H9 (cell line): ENCODE results near the gene FUZ. TPM values are rescaled to one million over a fixed set of nuclear protein-coding genes. Genes with fewer than 3 reads are reported as not detected.

Experiments
- DNase-seq: peaks from one replicate; pipeline ENCODE4 v3.0.0-alpha.2; 2017
- H2AFZ ChIP-seq: one replicate; pipeline ENCODE4 v1.6.1; 2013; ENCODE audit warnings: mild to moderate bottlenecking, low read length, control low read depth, moderate library complexity
- H2AK5ac ChIP-seq: 2 replicates; pipeline ENCODE4 v1.6.1; 2013; ENCODE audit warnings: low read length, control low read depth, mixed read lengths; ENCODE audit not compliant: insufficient read length
- H2BK120ac ChIP-seq: one replicate; pipeline ENCODE4 v1.6.1; 2013; ENCODE audit warnings: low read depth, mild to moderate bottlenecking, low read length, control low read depth, inconsistent platforms; ENCODE audit not compliant: poor library complexity, severe bottlenecking
- H2BK12ac ChIP-seq: 2 replicates; pipeline ENCODE4 v1.6.1; 2013; ENCODE audit warnings: low read length, control low read depth, mixed read lengths, low read depth; ENCODE audit not compliant: insufficient read length
- H2BK15ac ChIP-seq: 2 replicates; pipeline ENCODE4 v1.6.1; 2013; ENCODE audit warnings: low read depth, low read length, control low read depth
- H2BK20ac ChIP-seq: one replicate; pipeline ENCODE4 v1.6.1; 2013; ENCODE audit warnings: low read depth, mild to moderate bottlenecking, low read length, control low read depth, inconsistent platforms; ENCODE audit not compliant: poor library complexity, severe bottlenecking
- H2BK5ac ChIP-seq: 2 replicates; pipeline ENCODE4 v1.6.1; 2013; ENCODE audit warnings: low read length, control low read depth, mixed read lengths; ENCODE audit not compliant: insufficient read length
- H3K14ac ChIP-seq: 2 replicates; pipeline ENCODE4 v1.6.1; 2013; ENCODE audit warnings: low read length, control low read depth; ENCODE audit not compliant: insufficient read depth
- H3K18ac ChIP-seq: 2 replicates; pipeline ENCODE4 v1.6.1; 2013; ENCODE audit warnings: low read depth, mild to moderate bottlenecking, mixed read lengths, low read length, control low read depth; ENCODE audit not compliant: insufficient read length
- H3K23ac ChIP-seq: 2 replicates; pipeline ENCODE4 v1.6.1; 2013; ENCODE audit warnings: low read length, control low read depth, mixed read lengths, low read depth; ENCODE audit not compliant: insufficient read length
- H3K23me2 ChIP-seq: 2 replicates; pipeline ENCODE4 v1.6.1; 2013; ENCODE audit warnings: low read depth, mild to moderate bottlenecking, mixed read lengths, low read length, control low read depth; ENCODE audit not compliant: insufficient read length, poor library complexity, severe bottlenecking
- H3K27ac ChIP-seq: 2 replicates; pipeline ENCODE4 v1.5.1; 2013; ENCODE audit warnings: low read length, control low read depth, mixed read lengths, low read depth; ENCODE audit not compliant: insufficient read length
- H3K27me3 ChIP-seq: 2 replicates; pipeline ENCODE4 v1.6.1; 2013; ENCODE audit warnings: low read length, control low read depth, inconsistent platforms; ENCODE audit not compliant: insufficient read depth
- H3K4ac ChIP-seq: 2 replicates; pipeline ENCODE4 v1.6.1; 2013; ENCODE audit warnings: low read depth, mild to moderate bottlenecking, control low read depth, inconsistent platforms, low read length, moderate library complexity
- H3K4me1 ChIP-seq: 2 replicates; pipeline ENCODE4 v1.6.1; 2013; ENCODE audit warnings: low read length, control low read depth, inconsistent platforms; ENCODE audit not compliant: insufficient read depth
- H3K4me2 ChIP-seq: 2 replicates; pipeline ENCODE4 v1.6.1; 2013; ENCODE audit warnings: low read length, control low read depth, mixed read lengths; ENCODE audit not compliant: insufficient read length, insufficient read depth
- H3K56ac ChIP-seq: 2 replicates; pipeline ENCODE4 v1.6.1; 2013; ENCODE audit warnings: low read depth, mild to moderate bottlenecking, mixed read lengths, low read length, control low read depth; ENCODE audit not compliant: insufficient read length
- H3K79me1 ChIP-seq: 2 replicates; pipeline ENCODE4 v1.6.1; 2013; ENCODE audit warnings: low read depth, mild to moderate bottlenecking, moderate library complexity, low read length, control low read depth, inconsistent platforms; ENCODE audit not compliant: insufficient read depth, poor library complexity, severe bottlenecking
- H3K79me2 ChIP-seq: 2 replicates; pipeline ENCODE4 v1.6.1; 2013; ENCODE audit warnings: low read length, control low read depth, inconsistent platforms; ENCODE audit not compliant: insufficient read depth
- H3K9ac ChIP-seq: 2 replicates; pipeline ENCODE4 v1.6.1; 2013; ENCODE audit warnings: low read length, control low read depth, mixed read lengths; ENCODE audit not compliant: insufficient read length; ENCODE audit errors: extremely low read depth
- H3K9me3 ChIP-seq: one replicate; pipeline ENCODE4 v1.6.1; 2013; ENCODE audit warnings: low read depth, low read length, inconsistent platforms; ENCODE audit not compliant: control insufficient read depth
- H3T11ph ChIP-seq: one replicate; pipeline ENCODE4 v1.6.1; 2013; ENCODE audit warnings: mild to moderate bottlenecking, low read length, control low read depth, inconsistent platforms
- H4K20me1 ChIP-seq: one replicate; pipeline ENCODE4 v1.6.1; 2013; ENCODE audit not compliant: control insufficient read depth, insufficient read length, insufficient read depth
- H4K5ac ChIP-seq: 2 replicates; pipeline ENCODE4 v1.6.1; 2013; ENCODE audit warnings: low read depth, mild to moderate bottlenecking, mixed read lengths, low read length, control low read depth; ENCODE audit not compliant: insufficient read length
- H4K8ac ChIP-seq: replicated peaks from 2 replicates; pipeline ENCODE4 v1.6.1; 2013; ENCODE audit warnings: low read length, control low read depth, mixed read lengths, low read depth; ENCODE audit not compliant: insufficient read length
- H4K91ac ChIP-seq: 2 replicates; pipeline ENCODE4 v1.6.1; 2013; ENCODE audit warnings: low read depth, mild to moderate bottlenecking, moderate library complexity, mixed read lengths, low read length, control low read depth; ENCODE audit not compliant: insufficient read length
- H3K27ac Mint-ChIP-seq, 3 experiments: 2 replicates in 2 of 3; 3 replicates in 1 of 3; pipeline ENCODE4 v1.8.0; 2020 to 2021; ENCODE audit warnings: mixed read lengths in 3 of 3, mild to moderate bottlenecking in 1 of 3, moderate library complexity in 1 of 3
- H3K27me3 Mint-ChIP-seq: 2 replicates; pipeline ENCODE4 v1.8.0; 2021; ENCODE audit warnings: low read depth, mild to moderate bottlenecking, moderate library complexity, mixed read lengths
- H3K36me3 Mint-ChIP-seq, 3 experiments: 2 replicates in 2 of 3; 3 replicates in 1 of 3; pipeline ENCODE4 v1.8.0; 2020 to 2021; ENCODE audit warnings: low read depth in 3 of 3, mixed read lengths in 3 of 3; ENCODE audit not compliant: insufficient read depth in 1 of 3
- H3K4me1 Mint-ChIP-seq, 2 experiments: 2 replicates each; pipeline ENCODE4 v1.8.0; 2020; ENCODE audit warnings: mixed read lengths in 2 of 2
- H3K4me3 Mint-ChIP-seq, 2 experiments: 2 replicates in 1 of 2; 3 replicates in 1 of 2; pipeline ENCODE4 v1.8.0; 2020 to 2021; ENCODE audit warnings: mild to moderate bottlenecking in 2 of 2, mixed read lengths in 2 of 2, moderate library complexity in 1 of 2
- H3K9me3 Mint-ChIP-seq, 2 experiments: 2 replicates in 1 of 2; 3 replicates in 1 of 2; pipeline ENCODE4 v1.8.0; 2020; ENCODE audit warnings: mild to moderate bottlenecking in 2 of 2, mixed read lengths in 2 of 2, moderate library complexity in 1 of 2
- WGBS: extraction: QIAGEN DNeasy Blood & Tissue Kit; methylation state at CpG from one replicate; pipeline ENCODE4 v1.1.7; 2013; ENCODE audit warnings: missing lambda C conversion rate, low lambda C conversion rate, mixed read lengths; ENCODE audit not compliant: insufficient read length; ENCODE audit errors: extremely low coverage; 5-methylcytosine and 5-hydroxymethylcytosine counted together
- long read RNA-seq: library from polyadenylated mRNA; unstranded; transcript quantifications from one replicate; pipeline ENCODE4 v2.0.0, GENCODE V29; 2020
- total RNA-seq: library from RNA; stranded (reverse); gene quantifications from 2 replicates; pipeline ENCODE4 v1.2.1, GENCODE V29; 2021
- TF ChIP-seq, protein P1 (sequence below): fragments of 200-600 bp; sonication (generic); conservative IDR thresholded peaks from 3 replicates; pipeline ENCODE4 v1.8.0; 2021; ENCODE audit warnings: antibody characterized with exemption, mild to moderate bottlenecking

Gene FUZ, protein sequence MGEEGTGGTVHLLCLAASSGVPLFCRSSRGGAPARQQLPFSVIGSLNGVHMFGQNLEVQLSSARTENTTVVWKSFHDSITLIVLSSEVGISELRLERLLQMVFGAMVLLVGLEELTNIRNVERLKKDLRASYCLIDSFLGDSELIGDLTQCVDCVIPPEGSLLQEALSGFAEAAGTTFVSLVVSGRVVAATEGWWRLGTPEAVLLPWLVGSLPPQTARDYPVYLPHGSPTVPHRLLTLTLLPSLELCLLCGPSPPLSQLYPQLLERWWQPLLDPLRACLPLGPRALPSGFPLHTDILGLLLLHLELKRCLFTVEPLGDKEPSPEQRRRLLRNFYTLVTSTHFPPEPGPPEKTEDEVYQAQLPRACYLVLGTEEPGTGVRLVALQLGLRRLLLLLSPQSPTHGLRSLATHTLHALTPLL
- total RNA-seq, result 25.1 and 29.7 TPM in 2 replicates
- long read RNA-seq, transcript FUZ-201 (11 exons, 1,675 nt), result major isoform, 74 of 182 reads
- long read RNA-seq, transcript FUZ-216 (11 exons, 1,524 nt), result minor isoform, 11 of 182 reads
- long read RNA-seq, transcript FUZ-202 (11 exons, 1,632 nt), result minor isoform, 14 of 182 reads
- long read RNA-seq, partial matches to known transcripts, result 4 of 182 reads
- long read RNA-seq, other reads (novel, unspliced or antisense), result 74 of 182 reads

DNA sequence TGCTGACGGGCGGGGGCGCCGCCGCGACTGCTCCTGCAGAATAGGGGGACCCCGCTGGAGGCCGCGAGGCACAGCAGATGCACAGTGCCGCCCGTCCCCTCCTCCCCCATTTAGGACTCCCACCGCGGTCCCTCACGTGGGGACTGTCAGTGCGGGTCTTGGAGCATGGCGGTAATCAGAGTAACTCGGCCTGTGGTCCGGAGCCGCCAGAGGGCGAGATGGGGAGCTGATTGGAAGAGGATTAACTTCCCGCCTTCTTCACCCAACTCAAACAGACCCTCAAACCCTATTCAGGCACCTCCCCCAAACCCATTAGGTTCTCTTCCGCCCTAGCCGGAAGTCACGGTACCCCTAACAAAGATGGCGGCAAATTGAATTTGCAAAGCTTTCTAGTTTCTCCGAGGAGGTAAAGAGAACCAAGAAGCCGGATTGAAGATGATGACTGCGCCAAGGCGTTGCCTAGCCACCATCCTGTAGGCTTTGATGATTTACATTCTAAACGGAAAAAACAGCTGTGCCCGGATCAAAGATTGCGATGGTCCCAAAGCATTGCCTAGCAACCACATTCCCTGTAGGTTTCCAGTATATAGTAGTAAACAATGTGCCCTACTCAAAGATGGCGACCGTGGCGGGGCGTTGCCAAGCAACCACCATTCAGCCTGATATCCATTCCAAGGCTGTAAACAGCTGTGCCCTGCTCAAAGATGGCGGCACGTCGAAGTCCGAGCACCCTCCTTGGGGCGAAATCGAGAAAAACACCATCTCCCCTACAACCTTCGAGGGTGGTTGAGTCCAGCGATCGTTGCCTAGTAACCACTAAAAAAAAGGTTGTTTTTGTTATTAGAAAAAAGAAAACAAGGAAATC, at the start of gene FUZ:
TSS of gene FUZ (minus strand) at position 296 of the 865 bp plus-strand sequence. CDS start at position 110, 186 bp downstream.
- no CpG with 5 or more reads among the region's 45 CpGs for WGBS
- Histone ChIP-seq H3K56ac (no peak within 1 kb of the TSS), H2BK15ac (no peak within 1 kb of the TSS), H4K91ac (peak within 1 kb of the TSS; percentile 14), H3K27ac (peak within 1 kb of the TSS; percentile 71), H2BK12ac (peak within 1 kb of the TSS; percentile 47), H3K14ac (peak within 1 kb of the TSS; percentile 95), H3K79me2 (no peaks in the 10 kb centered on the region), H2AFZ (peak within 1 kb of the TSS; percentile 85), H2BK20ac (peak within 1 kb of the TSS; percentile 76), H2AK5ac (no peak within 1 kb of the TSS), H3K9me3 (no peaks in the 10 kb centered on the region), H3K4me2 (peak within 1 kb of the TSS; percentile 84), H4K5ac (peak within 1 kb of the TSS; percentile 50), H3K79me1 (no peaks in the 10 kb centered on the region), H3K27me3 (no peaks in the 10 kb centered on the region), H3K4me1 (peaks cover 3% of the 10 kb centered on the region), H4K20me1 (no peaks in the 10 kb centered on the region), H3K4ac (no peak within 1 kb of the TSS; the same call in 1 of the 2 replicates), H3K23ac (no peak within 1 kb of the TSS), H3T11ph (peak within 1 kb of the TSS; percentile 92), H4K8ac (no peak within 1 kb of the TSS), H2BK120ac (peak within 1 kb of the TSS; percentile 96), H3K18ac (peak within 1 kb of the TSS; percentile 99), H2BK5ac (peak within 1 kb of the TSS; percentile 97), H3K9ac (peak within 1 kb of the TSS; percentile 90), H3K23me2 (peaks cover 13% of the 10 kb centered on the region)
- peak; percentile 99 for DNase-seq
- Mint-ChIP-seq H3K9me3 (no peaks in the 10 kb centered on the region; a peak in 1 of 5 replicates), H3K36me3 (peaks cover 2 to 5% (median 4%) of the 10 kb centered on the region in 3 experiments; a peak in 5 of 7 replicates), H3K27ac (peak within 1 kb of the TSS; percentile 97 to 100 (median 100)), H3K4me3 (peak within 1 kb of the TSS; percentile 90 to 96), H3K4me1 (peaks cover 17 to 35% of the 10 kb centered on the region in 2 experiments), H3K27me3 (peaks cover 7% of the 10 kb centered on the region)
- TF ChIP-seq, protein P1, sequence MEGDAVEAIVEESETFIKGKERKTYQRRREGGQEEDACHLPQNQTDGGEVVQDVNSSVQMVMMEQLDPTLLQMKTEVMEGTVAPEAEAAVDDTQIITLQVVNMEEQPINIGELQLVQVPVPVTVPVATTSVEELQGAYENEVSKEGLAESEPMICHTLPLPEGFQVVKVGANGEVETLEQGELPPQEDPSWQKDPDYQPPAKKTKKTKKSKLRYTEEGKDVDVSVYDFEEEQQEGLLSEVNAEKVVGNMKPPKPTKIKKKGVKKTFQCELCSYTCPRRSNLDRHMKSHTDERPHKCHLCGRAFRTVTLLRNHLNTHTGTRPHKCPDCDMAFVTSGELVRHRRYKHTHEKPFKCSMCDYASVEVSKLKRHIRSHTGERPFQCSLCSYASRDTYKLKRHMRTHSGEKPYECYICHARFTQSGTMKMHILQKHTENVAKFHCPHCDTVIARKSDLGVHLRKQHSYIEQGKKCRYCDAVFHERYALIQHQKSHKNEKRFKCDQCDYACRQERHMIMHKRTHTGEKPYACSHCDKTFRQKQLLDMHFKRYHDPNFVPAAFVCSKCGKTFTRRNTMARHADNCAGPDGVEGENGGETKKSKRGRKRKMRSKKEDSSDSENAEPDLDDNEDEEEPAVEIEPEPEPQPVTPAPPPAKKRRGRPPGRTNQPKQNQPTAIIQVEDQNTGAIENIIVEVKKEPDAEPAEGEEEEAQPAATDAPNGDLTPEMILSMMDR, result peak; percentile 63
